Suprapubic skin (tissue), 3 donors: ENCODE measurements around the gene MRPL23.

ENCODE experiments used
- CTCF ChIP-seq, 2 donors: fragments of 200-600 bp in 1 of 2; fragments of 450-650 bp in 1 of 2; sonication (generic) in 1 of 2; IDR thresholded peaks; one replicate each; pipeline ENCODE4 v1.5.1; 2016 to 2019; ENCODE audit warnings: antibody characterized with exemption in 2 of 2, mild to moderate bottlenecking in 1 of 2, moderate library complexity in 1 of 2
- POLR2AphosphoS5 ChIP-seq, 3 donors: sonication (generic); formaldehyde crosslinking; IDR thresholded peaks; one replicate each; pipeline ENCODE4 v1.6.1; 2017; ENCODE audit warnings: antibody characterized with exemption in 3 of 3

- TF ChIP-seq CTCF (IDR thresholded peaks at IDR 0.05) (no peak), POLR2AphosphoS5 (IDR thresholded peaks at IDR 0.05) (no peak)
Measured at GRCh38 chr11:1929621-1930461, 17.3 kb upstream of the MRPL23 start.
